Fibroblast of upper back skin (primary cell): ENCODE data around the gene GPX6.
A peak's percentile ranks its signal among the peaks of the same experiment; 100 is the strongest.
"Not testable (repeated sequence)": the region's sequence is repeated elsewhere in the genome, so short reads cannot be mapped to it uniquely, and the experiment has no call there.

Experiments
- DNase-seq: peaks from one replicate; pipeline ENCODE4 v3.0.0-alpha.2; 2013

Gene GPX6

DNA sequence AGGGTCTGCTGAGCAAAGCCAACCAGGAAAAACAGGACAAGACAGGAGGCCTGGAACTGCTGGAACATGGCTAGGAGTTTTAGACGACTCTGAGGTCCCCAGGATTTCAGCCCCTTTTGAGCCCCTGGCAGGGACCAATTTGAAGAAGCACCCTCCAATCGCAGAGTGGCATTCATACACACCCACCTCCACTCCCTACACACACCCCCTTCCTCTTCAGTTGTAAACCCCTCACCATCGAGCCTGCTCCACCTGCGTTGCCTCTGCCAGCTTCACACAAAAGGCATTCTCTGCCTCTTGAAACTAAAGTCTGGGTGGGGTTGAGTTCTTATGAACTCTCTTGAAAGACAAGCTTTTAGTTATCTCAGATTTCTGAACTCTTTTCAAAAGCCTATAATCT is at the start of gene GPX6:
Gene GPX6 (minus strand): TSS at position 118 of the 400 bp plus-strand sequence. CDS start 50 bp downstream, at position 68.
- no peak for DNase-seq

GRCh38 chr6:28563430-28564095 is 48.0 kb upstream of the GPX6 start:
- DNase-seq: no peak

- DNase-seq: no peak
Observed at GRCh38 chr6:28558629-28559028, 43.0 kb upstream of the GPX6 start.

DNA sequence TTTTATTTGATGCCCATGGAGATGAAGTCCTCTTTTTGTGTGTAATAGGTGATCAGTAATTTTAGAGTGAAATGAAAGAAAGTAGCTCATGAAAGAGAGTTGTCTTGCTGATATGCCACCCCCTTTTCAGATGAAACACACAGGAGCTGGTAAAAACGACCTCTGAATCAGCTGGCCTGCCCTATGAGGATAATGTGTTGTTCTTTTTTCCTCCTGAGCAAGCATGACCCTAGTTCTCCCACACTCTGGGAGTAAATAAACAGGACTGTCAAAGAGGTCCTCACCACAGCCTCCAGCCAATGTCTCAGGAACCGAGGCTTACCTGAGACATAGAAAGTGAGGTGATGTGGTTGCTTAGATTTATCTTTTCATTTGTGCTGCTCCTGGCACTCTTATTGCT is 39.5 kb upstream of the GPX6 start:
- no peak for DNase-seq

GRCh38 chr6:28553986-28554881 is 38.6 kb upstream of the GPX6 start:
- no peak for DNase-seq

GRCh38 chr6:28553384-28553985 is 37.9 kb upstream of the GPX6 start:
- no peak for DNase-seq

DNA sequence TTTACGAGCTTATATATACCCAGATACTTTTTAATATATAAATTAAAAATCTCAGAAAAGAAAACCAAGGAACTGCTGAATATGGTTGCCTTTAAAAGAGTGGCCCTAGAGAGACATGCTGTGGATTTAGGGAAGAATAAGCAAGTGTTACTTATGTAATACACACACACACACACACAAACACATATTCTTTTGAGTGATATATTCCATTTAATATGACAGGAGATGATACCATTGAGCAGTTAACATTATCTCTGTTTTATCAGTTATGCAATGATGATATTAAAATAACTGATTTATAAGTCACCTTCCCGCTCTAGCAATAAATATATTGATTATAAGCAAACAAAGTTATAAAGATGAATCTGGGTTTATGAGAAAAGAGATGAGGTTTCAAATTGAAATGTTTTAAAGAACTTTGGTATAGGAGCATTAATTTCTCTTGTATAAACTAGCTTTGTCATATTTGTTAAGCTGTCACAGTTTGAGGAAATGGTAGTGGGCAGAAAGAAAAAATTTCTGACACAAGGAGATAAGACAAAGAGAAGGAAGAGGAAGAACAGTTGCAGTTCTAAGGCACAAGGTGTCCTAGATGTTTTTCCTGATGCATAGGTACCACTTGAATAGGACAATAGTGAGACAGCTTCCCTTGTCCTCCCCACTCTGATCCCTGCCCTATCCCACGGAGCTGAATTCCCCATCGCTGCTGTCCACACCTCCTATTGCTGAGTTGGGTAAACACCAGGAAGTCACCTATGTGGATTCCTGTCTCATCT is 36.5 kb upstream of the GPX6 start:
- DNase-seq: no peak

DNA sequence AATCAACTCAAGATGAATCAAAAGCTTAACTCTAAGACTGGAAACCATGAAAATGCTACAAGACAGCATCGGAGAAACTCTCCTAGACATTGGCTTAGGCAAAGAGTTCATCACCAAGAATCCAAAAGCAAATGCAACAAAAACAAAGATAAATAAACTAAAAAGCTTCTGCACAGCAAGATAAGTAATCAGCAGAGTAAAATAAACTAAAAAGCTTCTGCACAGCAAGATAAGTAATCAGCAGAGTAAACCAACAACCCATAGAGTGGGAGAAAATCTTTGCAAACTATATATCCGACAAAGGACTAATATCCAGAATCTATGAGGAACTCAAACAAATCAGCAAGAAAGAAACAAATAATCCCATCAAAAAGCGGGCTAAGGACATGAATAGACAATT is 31.4 kb upstream of the GPX6 start:
- not testable (repeated sequence) for DNase-seq

GRCh38 chr6:28545955-28546354 is 30.4 kb upstream of the GPX6 start:
- DNase-seq: no peak

DNA sequence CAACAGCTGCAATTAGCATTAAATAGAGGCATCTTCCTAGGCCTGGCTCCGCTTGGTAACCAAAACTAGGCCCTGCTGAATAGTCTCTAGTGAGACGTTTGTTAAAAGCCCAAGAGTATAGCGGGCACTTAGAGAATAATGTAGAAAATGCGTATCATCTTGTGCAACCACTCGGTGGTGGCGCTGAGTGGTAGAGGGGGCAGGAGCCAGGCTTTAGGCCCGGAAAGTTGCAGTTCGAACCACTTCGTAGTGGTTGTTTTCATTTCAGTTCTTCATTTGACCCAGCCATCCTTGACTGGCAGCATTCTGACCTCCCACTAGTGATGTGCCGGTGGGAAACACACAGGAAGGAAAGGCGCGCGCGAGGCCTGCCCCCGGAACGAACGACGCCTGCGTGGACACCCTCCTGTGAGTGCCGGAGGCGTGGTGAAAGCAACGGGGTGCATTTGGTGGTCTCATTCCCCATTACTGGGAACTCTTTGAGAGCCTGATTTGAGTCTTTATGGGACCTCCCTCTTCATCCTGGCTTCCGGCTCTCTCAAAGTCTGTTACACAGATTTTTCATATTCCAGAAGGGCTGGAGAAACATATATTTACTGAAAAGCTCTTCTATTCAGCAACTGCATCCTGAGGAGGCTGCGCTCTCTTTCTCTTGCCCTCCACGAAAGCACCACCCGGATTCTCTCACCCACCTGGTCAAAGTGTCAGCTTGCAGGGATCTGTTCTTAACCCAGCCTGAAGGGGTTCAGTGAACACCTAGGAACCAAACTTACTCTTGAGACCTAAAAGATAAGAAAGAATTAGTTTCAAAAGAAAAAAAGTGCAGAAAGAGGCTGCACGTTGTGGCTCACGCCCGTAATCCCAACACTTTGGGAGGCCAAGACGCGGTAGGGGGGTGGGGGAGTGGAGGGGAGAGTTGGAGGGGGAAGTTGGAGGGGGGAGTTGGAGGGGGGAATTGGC is 28.3 kb upstream of the GPX6 start:
- DNase-seq: peak; percentile 8

- peak; percentile 93 for DNase-seq
Observed at GRCh38 chr6:28542440-28543296, 27.1 kb upstream of the GPX6 start.

- DNase-seq: no peak
Observed at GRCh38 chr6:28541996-28542395, 26.4 kb upstream of the GPX6 start.

GRCh38 chr6:28537509-28538140 is 22.0 kb upstream of the GPX6 start:
- no peak for DNase-seq

DNA sequence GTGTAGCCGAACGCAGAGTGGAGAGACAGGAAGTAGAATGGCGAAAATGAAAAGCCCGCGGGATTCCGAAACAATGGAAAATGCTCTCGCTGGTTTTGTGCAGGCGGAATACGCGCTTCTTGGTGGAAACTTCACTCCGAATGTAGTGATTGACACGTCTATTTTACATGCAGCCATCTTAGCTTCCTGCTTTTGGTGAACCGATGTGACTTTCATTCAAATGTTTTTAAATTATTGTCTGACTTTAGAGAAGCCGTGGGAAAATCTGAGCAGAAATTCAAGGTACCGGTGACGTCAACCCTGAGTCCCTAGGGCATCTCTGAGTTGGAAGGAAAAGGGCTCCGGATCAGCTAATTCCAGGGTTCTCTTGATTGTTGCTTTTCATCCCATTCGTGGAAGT is 21.5 kb upstream of the GPX6 start:
- DNase-seq: peak; percentile 8

DNA sequence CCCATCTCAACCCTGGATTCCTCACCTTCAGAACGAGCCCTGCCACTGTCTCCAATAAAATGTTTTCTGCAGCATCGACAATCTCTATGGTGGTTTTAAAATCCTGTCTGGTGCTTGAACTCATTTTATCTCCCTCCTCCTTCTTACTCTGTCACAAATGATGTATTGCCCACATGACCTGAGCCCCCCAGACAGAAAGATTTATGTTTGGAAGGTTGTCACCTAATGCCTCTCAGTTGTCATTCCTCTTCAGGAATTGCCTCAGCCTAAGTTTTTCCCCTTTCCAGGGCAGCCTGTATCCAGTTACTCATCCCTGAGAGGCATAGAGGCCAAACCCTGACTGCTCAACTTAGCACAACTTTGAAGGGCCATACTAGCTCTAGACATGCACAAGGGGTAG is 19.3 kb upstream of the GPX6 start:
- no peak for DNase-seq

GRCh38 chr6:28534306-28534705 is 18.7 kb upstream of the GPX6 start:
- DNase-seq: no peak

DNA sequence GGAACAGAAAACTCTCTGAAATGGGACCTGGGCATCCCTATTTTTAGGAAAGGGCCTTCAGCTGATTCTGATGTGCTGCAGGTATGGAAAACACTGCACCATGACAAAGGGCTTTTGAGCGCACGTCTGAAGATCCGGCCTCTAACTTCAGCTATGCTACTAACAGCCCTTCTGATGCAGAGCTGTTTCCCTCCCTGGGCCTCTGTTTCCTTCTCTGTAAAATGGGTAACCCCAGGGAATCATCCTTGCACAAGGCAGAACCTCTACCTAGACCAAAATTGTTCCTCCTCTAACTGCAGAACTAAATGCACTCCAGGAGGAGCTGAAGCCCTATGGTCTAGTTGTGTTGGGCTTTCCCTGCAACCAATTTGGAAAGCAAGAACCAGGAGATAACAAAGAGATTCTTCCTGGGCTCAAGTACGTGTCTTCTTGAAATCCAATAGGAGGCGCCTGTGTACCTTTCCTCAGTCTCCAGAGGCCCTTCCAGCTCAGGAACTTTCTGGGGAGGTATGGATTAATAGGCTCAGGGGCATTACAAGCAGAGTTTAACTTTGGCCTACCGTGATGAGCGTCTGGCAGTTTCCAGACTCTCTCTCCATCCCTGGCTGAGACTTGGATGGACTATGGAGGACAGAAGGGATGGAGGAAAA is 16.0 kb upstream of the GPX6 start:
- no peak for DNase-seq

DNA sequence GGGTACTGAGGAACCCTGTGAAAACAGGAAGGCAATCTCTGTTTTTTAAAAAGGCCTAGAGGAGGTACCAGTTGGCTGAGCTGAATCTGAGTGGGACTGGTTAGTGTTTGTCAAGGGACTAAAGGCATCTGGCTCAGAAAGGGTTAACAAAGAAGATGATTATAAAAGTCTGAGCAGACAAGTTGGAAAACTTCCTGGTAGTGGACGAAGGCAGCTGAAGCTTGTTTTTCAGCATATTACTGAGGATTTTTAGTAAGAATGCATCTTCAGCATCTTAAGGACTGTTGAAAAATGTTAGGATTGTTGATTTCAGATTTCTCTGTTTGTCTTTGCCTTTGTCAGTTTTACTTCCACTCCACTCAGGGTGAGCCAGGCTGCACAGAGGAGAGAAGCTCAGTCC is 15.2 kb upstream of the GPX6 start:
- DNase-seq: no peak

- DNase-seq: peak; percentile 6
Observed at GRCh38 chr6:28525496-28526039, 10.0 kb upstream of the GPX6 start, which contains the start of gene GPX5. TSS of gene GPX5 (plus strand) at chr6:28525881. CDS start at chr6:28526014, 133 bp downstream.
